IgD-negative memory B cell (primary cell): ENCODE results near the gene PRIM1. TPM values are rescaled to one million over a fixed set of nuclear protein-coding genes. Genes with fewer than 3 reads are reported as not detected.
"Not testable (repeated sequence)": the region's sequence is repeated elsewhere in the genome, so short reads cannot be mapped to it uniquely, and the experiment has no call there.

Source experiments
- H3K27ac Mint-ChIP-seq, 3 donors: one replicate each; pipeline ENCODE4 v1.8.0; 2020 to 2022; ENCODE audit warnings: mild to moderate bottlenecking in 3 of 3, mixed read lengths in 3 of 3, moderate library complexity in 1 of 3
- H3K27me3 Mint-ChIP-seq: one replicate; pipeline ENCODE4 v1.8.0; 2021; ENCODE audit warnings: mixed read lengths
- H3K36me3 Mint-ChIP-seq: one replicate; pipeline ENCODE4 v1.8.0; 2020; ENCODE audit warnings: mild to moderate bottlenecking, mixed read lengths
- H3K4me1 Mint-ChIP-seq, 3 donors: one replicate each; pipeline ENCODE4 v1.8.0; 2020 to 2022; ENCODE audit warnings: mixed read lengths in 3 of 3, mild to moderate bottlenecking in 1 of 3
- H3K4me3 Mint-ChIP-seq, 4 donors: one replicate each; pipeline ENCODE4 v1.8.0; 2020 to 2022; ENCODE audit warnings: mild to moderate bottlenecking in 4 of 4, mixed read lengths in 4 of 4, moderate library complexity in 3 of 4
- H3K9me3 Mint-ChIP-seq, 3 donors: one replicate each; pipeline ENCODE4 v1.8.0; 2020 to 2021; ENCODE audit warnings: mixed read lengths in 3 of 3, mild to moderate bottlenecking in 1 of 3
- polyA plus RNA-seq: library from polyadenylated mRNA; unstranded; fragments of 300-500 nt; fragmentation: Illumina TruSeq; gene quantifications from one replicate; pipeline ENCODE4 v1.2.3, GENCODE V29; 2021

PRIM1 gene
- polyA plus RNA-seq, 1 donor from 2014 or later: 38.0 TPM

DNA sequence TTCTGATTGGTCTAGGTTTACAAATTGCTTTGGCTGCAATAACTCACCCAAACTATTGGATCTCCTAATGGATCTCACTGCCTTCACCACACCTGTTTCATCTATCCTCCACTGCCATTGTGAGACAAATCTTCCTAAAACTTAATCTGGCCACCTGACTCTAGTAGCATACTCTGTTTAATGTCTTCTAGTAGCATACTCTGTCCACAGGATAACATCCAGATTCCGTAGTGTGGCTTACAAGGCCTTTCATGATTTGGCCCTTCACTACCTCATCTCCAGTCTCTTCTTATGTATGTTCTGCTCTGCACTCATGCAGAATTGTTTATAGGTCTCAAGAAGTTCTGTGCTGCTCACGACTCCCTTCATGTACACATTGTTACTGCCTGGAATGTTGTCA is 21.0 kb upstream of the PRIM1 start:
- no peak overlapping the region for H3K4me3 Mint-ChIP-seq

DNA sequence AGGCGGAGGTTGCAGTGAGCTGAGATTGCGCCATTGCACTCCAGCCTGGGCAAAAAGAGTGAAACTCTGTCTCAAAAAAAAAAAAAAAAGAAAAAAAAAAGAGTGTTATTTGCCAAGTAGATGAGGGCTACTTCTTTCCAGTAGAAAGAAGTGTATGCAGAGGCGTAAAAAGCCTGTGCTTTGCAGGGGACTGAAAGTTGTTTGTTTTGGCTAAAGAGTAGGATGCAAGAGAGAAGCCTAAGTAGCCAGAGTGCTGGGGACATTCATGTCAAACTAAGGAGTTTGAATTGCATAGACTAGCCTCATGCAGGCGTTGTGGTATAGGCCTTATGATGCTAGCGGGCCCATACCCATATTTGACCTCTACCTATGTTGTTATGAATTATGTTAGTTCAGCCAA is 20.5 kb upstream of the PRIM1 start:
- no peak overlapping the region for H3K27ac Mint-ChIP-seq
- no peaks in the 10 kb centered on the region for H3K36me3 Mint-ChIP-seq
- peaks cover 5 to 6% (median 5%) of the 10 kb centered on the region in 3 donors for H3K4me1 Mint-ChIP-seq
- H3K4me3 Mint-ChIP-seq: no peak overlapping the region
- no peaks in the 10 kb centered on the region for H3K27me3 Mint-ChIP-seq
- peaks cover 0 to 2% (median 0%) of the 10 kb centered on the region in 3 donors for H3K9me3 Mint-ChIP-seq

More for the DNA sequence above, 21.0 kb upstream of the PRIM1 start:
- Mint-ChIP-seq H3K36me3 (no peaks in the 10 kb centered on the region), H3K9me3 (peaks cover 0 to 2% (median 0%) of the 10 kb centered on the region in 3 donors), H3K4me1 (peaks cover 5 to 6% (median 6%) of the 10 kb centered on the region in 3 donors), H3K27ac (no peak overlapping the region), H3K27me3 (no peaks in the 10 kb centered on the region)

DNA sequence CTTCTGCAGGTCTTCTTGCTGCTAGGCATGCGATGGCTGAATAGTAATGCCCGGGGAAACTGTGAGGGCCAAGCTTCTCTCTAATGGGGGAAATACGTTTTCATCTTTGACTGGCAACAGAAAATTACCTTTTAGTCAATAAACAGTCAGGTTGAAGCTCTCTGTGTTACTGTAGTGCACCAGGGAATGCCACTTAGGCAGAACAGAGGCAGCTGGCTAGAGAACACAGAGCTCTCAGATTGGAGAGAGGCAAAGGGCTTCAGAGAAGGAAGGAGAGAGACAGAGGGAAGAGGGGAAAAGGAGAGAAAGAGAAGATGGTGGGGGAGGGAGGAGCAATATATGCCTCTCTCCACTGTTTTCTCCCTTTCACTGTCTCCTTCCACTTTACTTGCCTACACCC is 17.7 kb upstream of the PRIM1 start:
- Mint-ChIP-seq H3K4me1 (peaks cover 6 to 12% (median 7%) of the 10 kb centered on the region in 3 donors), H3K27ac (no peak overlapping the region), H3K27me3 (no peaks in the 10 kb centered on the region), H3K4me3 (no peak overlapping the region), H3K36me3 (no peaks in the 10 kb centered on the region), H3K9me3 (peaks cover 0 to 2% (median 0%) of the 10 kb centered on the region in 3 donors)

DNA sequence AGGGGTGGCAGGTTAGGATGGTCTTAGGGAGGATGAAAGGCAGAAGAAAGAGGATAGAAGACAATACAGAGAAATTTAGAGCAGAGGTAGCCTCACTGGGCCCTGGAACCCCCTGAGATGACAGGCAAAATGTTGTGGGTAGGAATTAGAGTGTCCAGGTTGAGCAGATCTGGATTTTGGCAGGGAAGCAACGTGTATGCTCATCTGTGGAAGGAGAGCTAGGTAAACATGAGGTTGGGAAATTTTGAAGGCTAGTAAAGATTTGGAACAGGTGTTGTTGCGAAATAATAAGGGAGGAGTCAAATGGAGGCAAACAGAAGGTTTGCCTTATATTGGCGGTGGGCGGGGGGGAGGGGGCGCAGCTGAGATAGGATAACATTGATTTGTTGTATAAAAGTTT is 16.3 kb upstream of the PRIM1 start:
- H3K9me3 Mint-ChIP-seq: peaks cover 0 to 2% (median 0%) of the 10 kb centered on the region in 3 donors
- H3K27me3 Mint-ChIP-seq: no peaks in the 10 kb centered on the region
- peaks cover 7 to 10% (median 10%) of the 10 kb centered on the region in 3 donors for H3K4me1 Mint-ChIP-seq
- no peaks in the 10 kb centered on the region for H3K36me3 Mint-ChIP-seq
- H3K4me3 Mint-ChIP-seq: no peak overlapping the region
- no peak overlapping the region for H3K27ac Mint-ChIP-seq

DNA sequence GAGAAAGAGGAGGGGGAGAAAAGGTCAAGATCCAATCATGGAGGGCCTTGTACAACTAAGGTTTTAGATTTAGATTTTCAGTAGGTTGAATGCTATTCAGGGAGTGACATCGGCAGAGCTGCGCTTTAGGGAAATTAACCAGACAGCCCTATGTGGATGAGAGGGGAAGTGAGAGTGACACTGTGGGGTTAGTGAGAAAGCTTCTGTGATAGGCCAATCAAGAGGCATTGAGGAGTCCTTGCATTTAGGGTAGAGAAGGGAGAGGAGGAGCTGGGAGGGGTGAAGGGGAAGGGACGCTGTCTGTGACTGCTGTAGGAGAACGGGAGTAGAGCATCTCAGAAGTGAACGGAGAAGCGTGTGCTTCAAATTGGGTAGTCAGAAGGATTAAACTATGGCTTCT is 14.4 kb upstream of the PRIM1 start:
- Mint-ChIP-seq H3K4me1 (peaks cover 7 to 10% (median 10%) of the 10 kb centered on the region in 3 donors), H3K27ac (peak overlapping the region in 2 of 3 donors; percentile 15 to 32), H3K4me3 (peak overlapping the region in 2 of 4 donors; percentile 41 to 65), H3K27me3 (no peaks in the 10 kb centered on the region), H3K9me3 (no peaks in the 10 kb centered on the region), H3K36me3 (no peaks in the 10 kb centered on the region)

DNA sequence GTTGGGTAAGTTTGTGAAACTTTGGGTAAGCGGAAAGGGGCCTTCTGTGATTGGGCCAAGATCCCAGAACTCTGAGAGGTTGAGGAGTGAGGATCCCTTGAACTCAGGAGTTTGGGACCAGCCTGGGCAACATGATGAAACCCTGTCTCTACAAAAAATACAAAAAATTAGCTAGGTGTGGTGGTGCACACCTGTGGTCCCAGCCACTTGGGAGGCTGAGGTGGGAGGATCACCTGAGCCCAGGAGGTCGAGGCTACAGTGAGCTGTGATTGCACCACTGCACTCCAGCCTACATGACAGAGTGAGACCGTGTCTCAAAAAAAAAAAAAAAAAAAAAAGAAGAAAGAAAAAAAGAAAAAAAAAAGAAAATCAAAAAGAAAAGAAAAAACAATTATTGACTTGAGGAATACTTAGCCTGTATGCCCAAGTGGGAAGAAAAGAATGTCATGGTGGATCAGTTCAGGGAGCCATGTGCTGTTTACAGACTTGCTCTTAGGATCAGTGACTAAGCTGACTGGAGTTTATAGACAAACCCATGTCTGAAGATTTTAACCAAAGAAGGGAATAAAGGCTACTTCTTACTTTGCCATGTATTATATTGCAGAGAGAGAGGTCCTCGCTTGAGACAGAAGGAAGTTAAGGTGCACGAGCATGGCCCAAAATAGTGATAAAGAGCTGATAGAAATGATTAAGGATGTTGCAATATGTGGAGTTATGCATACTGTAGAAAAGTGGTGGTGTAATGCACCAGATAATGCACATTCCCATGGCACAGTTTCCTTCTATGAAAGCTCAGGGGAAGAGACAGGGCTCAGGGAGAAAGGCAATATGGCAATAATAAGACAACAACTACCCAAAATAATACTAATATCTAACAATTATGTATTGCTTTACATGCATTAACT is 11.9 kb upstream of the PRIM1 start:
- H3K36me3 Mint-ChIP-seq: no peaks in the 10 kb centered on the region
- H3K9me3 Mint-ChIP-seq: no peaks in the 10 kb centered on the region

DNA sequence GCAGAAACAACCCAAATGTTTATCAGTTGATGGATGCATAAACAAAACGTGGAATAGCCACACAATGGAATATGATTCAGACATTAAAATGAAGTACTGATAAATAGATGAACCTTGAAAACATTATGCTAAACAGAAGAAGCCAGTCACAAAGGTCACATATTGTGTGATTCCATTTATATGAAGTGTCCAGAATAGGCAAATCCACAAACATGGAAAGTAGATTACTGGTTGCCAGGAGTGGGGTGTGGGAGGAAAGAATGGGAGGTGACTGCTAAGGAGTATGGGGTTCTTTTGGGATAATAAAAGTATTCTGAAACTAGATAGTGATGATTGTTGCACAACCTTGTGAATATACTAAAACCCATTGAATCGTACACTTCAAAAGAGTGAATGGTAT is 9.7 kb upstream of the PRIM1 start:
- H3K9me3 Mint-ChIP-seq: no peaks in the 10 kb centered on the region
- H3K4me3 Mint-ChIP-seq: no peak overlapping the region
- H3K4me1 Mint-ChIP-seq: peaks cover 7 to 10% (median 10%) of the 10 kb centered on the region in 3 donors
- H3K36me3 Mint-ChIP-seq: no peaks in the 10 kb centered on the region
- no peak overlapping the region for H3K27ac Mint-ChIP-seq
- no peaks in the 10 kb centered on the region for H3K27me3 Mint-ChIP-seq

More for the DNA sequence above, 11.9 kb upstream of the PRIM1 start:
- Mint-ChIP-seq H3K4me1 (peaks cover 7 to 10% (median 10%) of the 10 kb centered on the region in 3 donors), H3K4me3 (no peak overlapping the region), H3K27ac (no peak overlapping the region), H3K27me3 (no peaks in the 10 kb centered on the region)

DNA sequence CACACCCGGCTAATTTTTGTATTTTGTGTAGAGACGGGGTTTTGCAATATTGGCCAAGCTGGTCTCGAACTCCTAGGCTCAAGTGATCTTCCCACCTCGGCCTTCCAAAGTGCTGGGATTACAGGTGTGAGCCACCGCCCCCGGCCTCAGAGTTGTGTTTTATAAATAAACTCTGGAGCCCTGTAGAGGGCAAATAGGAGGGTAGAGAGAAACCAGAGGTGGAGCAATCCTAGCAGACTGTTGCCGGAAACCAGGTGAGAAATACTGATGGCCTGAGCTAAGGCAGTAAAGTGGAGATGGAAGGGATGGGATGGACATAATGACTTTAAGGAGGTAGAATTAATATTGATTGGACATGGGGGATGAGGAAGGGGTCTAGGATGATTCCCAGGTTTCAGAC is 8.3 kb upstream of the PRIM1 start:
- Mint-ChIP-seq H3K27me3 (no peaks in the 10 kb centered on the region), H3K27ac (no peak overlapping the region), H3K4me1 (peaks cover 0 to 4% (median 0%) of the 10 kb centered on the region in 3 donors), H3K36me3 (no peaks in the 10 kb centered on the region), H3K9me3 (no peaks in the 10 kb centered on the region), H3K4me3 (no peak overlapping the region)

DNA sequence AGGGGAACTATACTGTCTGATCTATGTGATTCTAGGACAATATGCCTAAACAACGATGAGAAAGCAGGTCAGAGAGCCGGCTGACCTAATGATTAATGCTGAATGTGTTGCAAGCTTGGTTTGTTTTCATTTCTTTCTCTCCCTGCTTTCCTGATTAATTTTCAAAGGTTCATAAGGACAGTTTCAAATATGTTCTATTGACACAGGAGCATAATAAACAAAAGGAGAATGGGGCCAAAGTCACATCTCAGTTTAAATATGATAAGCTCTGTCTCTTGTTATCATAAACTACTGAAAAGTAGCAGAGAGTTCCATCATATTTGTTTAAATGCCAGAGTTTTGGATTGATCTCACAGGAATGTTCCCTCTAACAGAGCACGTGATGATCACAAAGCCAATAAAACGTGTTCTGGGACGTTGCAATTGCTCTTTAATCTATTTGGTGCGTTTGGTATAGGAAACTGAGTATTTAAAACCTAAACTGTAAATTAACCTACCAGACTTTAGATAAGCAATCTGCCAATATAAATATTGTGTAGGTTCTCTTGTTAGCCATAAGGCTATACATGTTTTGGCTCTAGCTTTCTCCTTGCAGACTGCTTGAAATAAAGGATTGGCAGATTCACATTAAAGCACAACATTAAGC is 7.3 kb upstream of the PRIM1 start:
- H3K4me3 Mint-ChIP-seq: no peak overlapping the region
- H3K27ac Mint-ChIP-seq: no peak overlapping the region
- H3K36me3 Mint-ChIP-seq: no peaks in the 10 kb centered on the region
- H3K9me3 Mint-ChIP-seq: no peaks in the 10 kb centered on the region
- H3K4me1 Mint-ChIP-seq: peaks cover 0 to 4% (median 0%) of the 10 kb centered on the region in 3 donors
- H3K27me3 Mint-ChIP-seq: no peaks in the 10 kb centered on the region

DNA sequence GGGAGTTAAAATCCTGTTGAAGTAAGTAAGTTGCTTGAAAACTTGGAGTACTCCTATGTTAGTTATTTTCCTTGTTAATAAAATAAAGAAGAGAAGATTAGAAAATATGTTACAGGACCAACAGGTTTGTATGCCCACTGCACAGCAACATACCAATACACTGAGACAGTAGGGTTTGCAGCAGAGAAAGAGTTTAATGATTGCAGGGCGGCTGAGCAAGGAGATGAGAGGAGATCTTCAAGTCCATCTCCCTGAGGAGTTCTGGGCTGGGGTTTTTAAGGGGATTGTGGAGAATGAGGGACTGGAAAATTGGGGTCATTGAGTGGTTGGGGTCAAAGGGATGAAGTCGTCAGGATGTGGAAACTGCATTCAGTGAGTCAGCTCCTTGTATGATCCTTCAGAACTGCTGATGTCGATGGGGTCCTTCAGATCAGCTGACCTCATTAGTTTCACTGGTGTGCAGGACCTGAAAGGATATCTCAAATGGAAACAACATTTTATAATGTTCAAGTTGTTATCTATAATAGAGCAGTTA is 6.7 kb upstream of the PRIM1 start:
- no peak overlapping the region for H3K27ac Mint-ChIP-seq
- no peak overlapping the region for H3K4me3 Mint-ChIP-seq
- H3K4me1 Mint-ChIP-seq: no peaks in the 10 kb centered on the region
- no peaks in the 10 kb centered on the region for H3K36me3 Mint-ChIP-seq
- no peaks in the 10 kb centered on the region for H3K27me3 Mint-ChIP-seq
- no peaks in the 10 kb centered on the region for H3K9me3 Mint-ChIP-seq

DNA sequence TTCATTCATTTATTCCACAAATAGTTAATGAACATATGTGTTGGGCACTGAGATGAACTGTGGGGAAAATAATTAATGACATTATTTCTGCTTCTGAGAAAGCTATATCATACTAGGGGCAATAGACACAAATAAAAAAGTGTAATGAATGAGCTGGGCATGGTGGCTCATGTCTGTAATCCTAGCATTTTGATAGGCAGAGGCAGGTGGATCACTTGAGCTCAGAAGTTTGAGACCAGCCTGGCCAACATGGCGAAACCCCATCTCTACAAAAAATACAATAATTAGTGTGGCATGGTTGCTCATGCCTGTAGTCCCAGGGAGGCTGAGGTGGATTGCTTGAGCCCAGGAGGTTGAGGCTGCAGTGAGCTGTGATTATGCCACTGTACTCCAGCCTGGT is 5.8 kb upstream of the PRIM1 start:
- H3K36me3 Mint-ChIP-seq, H3K4me1 Mint-ChIP-seq, H3K9me3 Mint-ChIP-seq, H3K27me3 Mint-ChIP-seq, H3K4me3 Mint-ChIP-seq: not testable (repeated sequence)
- H3K27ac Mint-ChIP-seq: peak overlapping the region in 1 of 3 donors; percentile 4

DNA sequence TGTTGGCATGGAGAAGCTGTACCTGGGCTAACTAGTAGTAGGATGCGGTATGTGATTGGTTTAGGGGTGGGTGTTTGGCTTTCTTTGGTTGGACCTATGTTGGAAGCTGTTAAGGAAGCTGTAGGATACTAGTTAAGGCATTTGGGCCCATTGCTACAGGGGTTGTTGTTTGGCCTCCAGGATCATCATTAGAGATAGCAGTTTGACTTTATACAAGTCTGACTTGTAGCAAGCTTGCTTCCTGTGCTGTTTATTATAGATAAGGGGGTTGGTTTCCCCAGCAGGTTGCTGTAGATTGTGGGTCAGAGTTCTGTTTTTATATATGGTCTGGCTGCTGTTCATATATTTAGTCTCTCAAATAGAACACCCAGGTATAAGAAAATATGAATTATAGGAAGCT is 1.4 kb upstream of the PRIM1 start:
- H3K4me1 Mint-ChIP-seq: peaks cover 21 to 33% (median 26%) of the 10 kb centered on the region in 3 donors
- H3K27me3 Mint-ChIP-seq: no peaks in the 10 kb centered on the region
- no peaks in the 10 kb centered on the region for H3K36me3 Mint-ChIP-seq
- peak overlapping the region; percentile 6 to 88 (median 60) for H3K4me3 Mint-ChIP-seq
- peak overlapping the region in 2 of 3 donors; percentile 47 to 52 for H3K27ac Mint-ChIP-seq
- no peaks in the 10 kb centered on the region for H3K9me3 Mint-ChIP-seq

DNA sequence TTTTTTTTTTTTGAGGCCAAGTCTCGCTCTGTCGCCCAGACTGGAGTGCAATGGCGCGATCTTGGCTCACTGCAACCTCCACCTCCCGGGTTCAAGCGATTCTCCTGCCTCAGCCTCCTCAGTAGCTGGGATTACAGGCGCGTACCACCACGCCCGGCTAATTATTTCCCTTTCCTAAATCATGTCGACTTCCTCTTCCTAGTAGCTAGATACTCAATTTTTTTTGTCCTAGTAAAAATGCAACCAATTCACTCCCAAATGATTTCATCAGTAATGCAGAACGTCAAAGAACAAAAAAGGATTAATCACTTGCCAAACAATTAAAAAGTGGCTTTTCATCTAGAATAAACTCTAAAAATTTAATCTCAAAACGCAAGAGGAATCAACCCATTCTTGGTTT is 1.5 kb downstream of the PRIM1 start:
- not testable (repeated sequence) for H3K36me3 Mint-ChIP-seq, H3K9me3 Mint-ChIP-seq, H3K27me3 Mint-ChIP-seq
- H3K4me1 Mint-ChIP-seq: peaks cover 23 to 38% (median 32%) of the 10 kb centered on the region in 3 donors
- peak overlapping the region; percentile 17 to 98 (median 80) for H3K4me3 Mint-ChIP-seq
- peak overlapping the region; percentile 62 to 95 (median 89) for H3K27ac Mint-ChIP-seq

DNA sequence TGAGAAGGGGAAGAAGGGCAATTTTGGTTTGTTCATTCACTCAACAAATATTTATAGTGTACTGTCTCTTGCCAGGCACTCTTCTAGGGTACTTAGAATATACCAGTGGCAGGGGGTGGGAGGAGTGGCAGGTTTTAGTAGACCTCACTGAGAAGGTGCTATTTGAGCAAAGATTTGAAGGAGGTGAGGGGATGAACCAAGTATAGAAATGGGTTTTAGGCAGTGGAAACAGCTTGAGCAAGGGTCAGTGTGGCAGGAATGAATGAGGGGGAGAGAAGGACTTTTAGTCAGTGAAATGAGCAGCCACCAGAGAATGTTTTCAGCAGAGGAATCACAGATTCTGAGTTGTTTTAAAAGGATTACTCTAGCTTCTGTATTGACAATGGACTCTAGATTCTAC is 2.3 kb downstream of the PRIM1 start:
- Mint-ChIP-seq H3K9me3 (no peaks in the 10 kb centered on the region), H3K27ac (peak overlapping the region; percentile 89 to 94 (median 93)), H3K4me1 (peaks cover 23 to 38% (median 32%) of the 10 kb centered on the region in 3 donors), H3K36me3 (no peaks in the 10 kb centered on the region), H3K27me3 (no peaks in the 10 kb centered on the region), H3K4me3 (peak overlapping the region; percentile 61 to 98 (median 72))

DNA sequence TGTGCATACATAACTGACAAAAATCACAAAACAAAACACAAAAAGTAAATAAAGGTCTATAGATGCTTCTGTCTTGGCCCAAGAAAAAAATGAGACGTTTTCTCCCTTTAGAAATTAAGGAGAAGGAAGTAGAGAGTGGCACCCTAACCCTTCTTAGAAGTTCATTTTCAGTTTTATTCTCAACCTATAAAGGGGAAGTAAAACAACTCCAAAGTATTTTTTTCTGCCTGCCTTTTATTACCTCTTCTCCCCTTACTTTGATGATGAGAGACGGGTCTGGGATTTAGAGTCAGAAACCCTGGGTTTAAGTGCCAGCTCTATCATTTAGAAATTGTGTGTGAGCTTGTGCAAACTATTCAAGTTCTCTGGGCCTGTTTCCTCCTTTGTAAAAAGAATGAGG is 2.8 kb downstream of the PRIM1 start:
- H3K4me3 Mint-ChIP-seq: peak overlapping the region; percentile 61 to 98 (median 72)
- H3K36me3 Mint-ChIP-seq: no peaks in the 10 kb centered on the region
- H3K27me3 Mint-ChIP-seq: no peaks in the 10 kb centered on the region
- no peaks in the 10 kb centered on the region for H3K9me3 Mint-ChIP-seq
- H3K4me1 Mint-ChIP-seq: peaks cover 23 to 38% (median 32%) of the 10 kb centered on the region in 3 donors
- H3K27ac Mint-ChIP-seq: peak overlapping the region; percentile 89 to 94 (median 93)
